Hepatocyte (in vitro differentiated cells): ENCODE measurements around the gene DCP2. TPM values are rescaled to one million over a fixed set of nuclear protein-coding genes. Genes with fewer than 3 reads are reported as not detected.

Experiments used
- DNase-seq: peaks from one replicate; pipeline ENCODE4 v3.0.0-alpha.2; 2016; ENCODE audit warnings: low spot score
- H2AFZ ChIP-seq: fragments of 200-600 bp; sonication (generic); 2 replicates; pipeline ENCODE4 v1.6.0; 2016; ENCODE audit warnings: antibody characterized with exemption, mild to moderate bottlenecking
- H3K27ac ChIP-seq: fragments of 200-600 bp; sonication (generic); 2 replicates; pipeline ENCODE4 v1.5.1; 2016; ENCODE audit warnings: mild to moderate bottlenecking
- H3K27me3 ChIP-seq: fragments of 200-600 bp; sonication (generic); 2 replicates; pipeline ENCODE4 v1.6.1; 2016
- H3K36me3 ChIP-seq: fragments of 200-600 bp; sonication (generic); replicated peaks from 2 replicates; pipeline ENCODE4 v1.5.1; 2016; ENCODE audit warnings: low read depth; ENCODE audit not compliant: insufficient read depth
- H3K4me1 ChIP-seq: fragments of 200-600 bp; sonication (generic); 2 replicates; pipeline ENCODE4 v1.5.1; 2016; ENCODE audit warnings: mild to moderate bottlenecking, moderate library complexity; ENCODE audit not compliant: insufficient read depth
- H3K4me2 ChIP-seq: fragments of 200-600 bp; sonication (generic); 2 replicates; pipeline ENCODE4 v1.6.0; 2016
- H3K4me3 ChIP-seq: fragments of 200-600 bp; sonication (generic); 2 replicates; pipeline ENCODE4 v1.5.1; 2016; ENCODE audit warnings: mild to moderate bottlenecking
- H3K79me2 ChIP-seq: fragments of 200-600 bp; sonication (generic); 2 replicates; pipeline ENCODE4 v1.6.0; 2017; ENCODE audit warnings: mild to moderate bottlenecking
- H3K9me2 ChIP-seq: fragments of 200-600 bp; sonication (generic); replicated peaks from 2 replicates; pipeline ENCODE4 v1.6.0; 2017; ENCODE audit warnings: mild to moderate bottlenecking; ENCODE audit not compliant: insufficient read depth
- H3K9me3 ChIP-seq: fragments of 200-600 bp; sonication (generic); 2 replicates; pipeline ENCODE4 v1.5.1; 2016; ENCODE audit warnings: low read depth, mild to moderate bottlenecking
- H4K20me1 ChIP-seq: fragments of 200-600 bp; sonication (generic); 2 replicates; pipeline ENCODE4 v1.6.0; 2016; ENCODE audit warnings: mild to moderate bottlenecking; ENCODE audit not compliant: insufficient read depth, poor library complexity, severe bottlenecking
- CTCF ChIP-seq: fragments of 200-600 bp; sonication (generic); IDR thresholded peaks from 2 replicates; pipeline ENCODE4 v1.5.1; 2016; ENCODE audit warnings: antibody characterized with exemption, mild to moderate bottlenecking; ENCODE audit not compliant: poor library complexity
- EZH2 ChIP-seq: fragments of 200-600 bp; sonication (generic); IDR thresholded peaks from 2 replicates; pipeline ENCODE4 v1.6.1; 2016; ENCODE audit warnings: antibody characterized with exemption, mild to moderate bottlenecking, borderline replicate concordance
- EZH2phosphoT487 ChIP-seq: fragments of 200-600 bp; sonication (generic); IDR thresholded peaks from one replicate; pipeline ENCODE4 v1.6.1; 2018; ENCODE audit warnings: antibody characterized with exemption, mild to moderate bottlenecking, low read depth, moderate library complexity; ENCODE audit not compliant: unreplicated experiment, severe bottlenecking
- WGBS: methylation state at CpG from one replicate; pipeline ENCODE4 v1.1.6; 2016; ENCODE audit warnings: low lambda C conversion rate; ENCODE audit errors: missing lambda C conversion rate; 5-methylcytosine and 5-hydroxymethylcytosine counted together
- polyA plus RNA-seq: library from polyadenylated mRNA; unstranded; fragments of >200 nt; fragmentation: Nextera tagmentation; extraction: Ambion mirVana; gene quantifications from 2 replicates; pipeline ENCODE4 v1.2.1, GENCODE V29; 2016
- total RNA-seq: library from RNA; depleted of rRNA; stranded (reverse); fragments of >200 nt; gene quantifications from 2 replicates; pipeline ENCODE4 v1.2.3, GENCODE V29; 2014

Gene DCP2
- total and polyA plus RNA-seq, 2 experiments from 2014 or later: 8.8 to 41.9 TPM

- no peaks in the 10 kb centered on the region for H3K9me2 ChIP-seq
- H3K4me2 ChIP-seq: no peak overlapping the region
- H3K4me1 ChIP-seq: peaks cover 2% of the 10 kb centered on the region
- no peaks in the 10 kb centered on the region for H3K9me3 ChIP-seq
- H3K36me3 ChIP-seq: no peaks in the 10 kb centered on the region
- no peaks in the 10 kb centered on the region for H3K27me3 ChIP-seq
- DNase-seq: no peak
- no peak overlapping the region for H3K4me3 ChIP-seq
- WGBS: 98% methylated on average over 2 of the region's 2 CpGs
- no peak for TF ChIP-seq CTCF
- TF ChIP-seq EZH2: no peak
- TF ChIP-seq EZH2phosphoT487: no peak
- no peak overlapping the region for H3K27ac ChIP-seq
- H2AFZ ChIP-seq: no peak overlapping the region
- no peaks in the 10 kb centered on the region for H3K79me2 ChIP-seq
- no peaks in the 10 kb centered on the region for H4K20me1 ChIP-seq
Measured at GRCh38 chr5:113017881-113018635, 41.5 kb downstream of the DCP2 start.

DNA sequence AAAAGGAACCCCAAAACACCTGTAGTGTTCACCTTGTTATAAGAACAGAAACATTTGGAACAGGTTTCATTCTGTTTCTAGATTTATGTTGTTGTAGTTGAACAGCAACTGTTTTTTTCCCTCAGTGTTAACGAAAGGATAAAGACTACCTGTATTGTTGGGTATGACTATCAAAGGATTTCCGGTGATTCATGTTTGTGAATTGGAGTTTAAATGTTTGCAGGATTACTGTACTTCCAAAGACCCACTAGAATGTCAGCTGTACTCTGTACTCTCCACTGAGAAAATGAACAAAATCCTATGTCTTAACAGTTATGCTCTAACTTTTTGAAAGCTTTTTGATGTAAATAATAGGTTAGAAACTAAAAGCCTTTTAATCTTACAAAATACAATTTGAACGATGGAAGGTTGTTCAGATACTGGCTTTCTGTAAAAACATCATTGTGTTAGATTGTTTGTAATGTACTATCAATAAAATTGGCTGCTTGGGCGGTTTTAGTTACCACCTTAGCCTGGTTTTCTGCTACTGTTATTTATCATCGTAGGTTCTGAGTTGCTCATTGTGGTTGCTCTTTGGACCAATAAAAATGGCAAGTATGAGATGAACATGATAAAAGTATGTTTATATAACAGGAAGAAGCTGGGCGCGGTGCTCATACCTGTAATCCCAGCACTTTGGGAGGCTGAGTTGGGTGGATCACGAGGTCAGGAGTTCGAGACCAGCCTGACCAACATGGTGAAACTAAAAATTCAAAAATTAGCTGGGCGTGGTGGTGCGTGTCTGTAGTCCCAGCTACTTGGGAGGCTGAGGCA is 44.1 kb downstream of the DCP2 start:
- Histone ChIP-seq H3K4me1 (peaks cover 2% of the 10 kb centered on the region), H3K27me3 (no peaks in the 10 kb centered on the region), H3K36me3 (no peaks in the 10 kb centered on the region), H3K27ac (no peak overlapping the region), H3K4me2 (no peak overlapping the region), H3K79me2 (no peaks in the 10 kb centered on the region), H4K20me1 (no peaks in the 10 kb centered on the region), H2AFZ (no peak overlapping the region), H3K9me3 (no peaks in the 10 kb centered on the region), H3K9me2 (no peaks in the 10 kb centered on the region), H3K4me3 (no peak overlapping the region)
- DNase-seq: no peak
- no peak for TF ChIP-seq EZH2phosphoT487
- no peak for TF ChIP-seq EZH2
- no peak for TF ChIP-seq CTCF
- WGBS: 92% methylated on average over 11 of the region's 11 CpGs

DNA sequence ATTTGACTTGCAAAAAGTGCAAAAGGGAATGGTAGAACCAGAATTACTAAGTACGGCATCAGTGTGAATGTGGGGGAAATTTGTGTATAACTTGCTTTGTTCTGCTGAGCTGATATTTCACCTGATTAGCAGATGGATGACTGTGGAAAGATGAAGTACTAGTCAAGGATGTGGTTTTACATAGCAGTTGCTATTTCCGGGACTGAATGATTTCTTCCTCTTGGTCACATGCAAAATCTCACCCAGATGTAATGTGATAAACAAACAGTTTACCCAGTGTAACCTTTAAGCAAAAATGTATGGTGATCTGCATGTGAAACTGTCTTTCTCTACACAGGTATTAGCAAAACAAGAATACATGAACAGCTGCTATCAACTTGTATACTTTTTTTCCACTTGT is 46.1 kb downstream of the DCP2 start:
- H3K79me2 ChIP-seq: no peaks in the 10 kb centered on the region
- no peak for DNase-seq
- no peak for TF ChIP-seq CTCF
- TF ChIP-seq EZH2phosphoT487: no peak
- no peak for TF ChIP-seq EZH2
- no peak overlapping the region for H3K4me3 ChIP-seq
- 85% methylated on average over 2 of the region's 2 CpGs for WGBS
- H3K9me2 ChIP-seq: no peaks in the 10 kb centered on the region
- H3K36me3 ChIP-seq: no peaks in the 10 kb centered on the region
- H3K27me3 ChIP-seq: no peaks in the 10 kb centered on the region
- H3K4me2 ChIP-seq: no peak overlapping the region
- no peaks in the 10 kb centered on the region for H4K20me1 ChIP-seq
- no peaks in the 10 kb centered on the region for H3K9me3 ChIP-seq
- H2AFZ ChIP-seq: no peak overlapping the region
- H3K27ac ChIP-seq: no peak overlapping the region
- H3K4me1 ChIP-seq: peaks cover 2% of the 10 kb centered on the region
